Gastroesophageal sphincter (tissue), 4 donors: ENCODE results near the gene MYEF2. TPM values are rescaled to one million over a fixed set of nuclear protein-coding genes. Genes with fewer than 3 reads are reported as not detected.

Experiments used
- ATAC-seq: fragments of 150-250 bp; one replicate; pipeline ENCODE4 v1.9.1; 2016; ENCODE audit warnings: mild to moderate bottlenecking, moderate library complexity
- H3K27ac ChIP-seq, 4 donors: fragments of 200-600 bp; sonication (generic) in 3 of 4; 1 replicate in 3 of 4; 2 replicates in 1 of 4; pipeline ENCODE4 v1.5.1; 2016 to 2019
- H3K27me3 ChIP-seq: fragments of 200-600 bp; sonication (generic); one replicate; pipeline ENCODE4 v1.5.1; 2019
- H3K36me3 ChIP-seq, 2 donors: fragments of 200-600 bp; sonication (generic); one replicate each; pipeline ENCODE4 v1.5.1; 2019; ENCODE audit warnings: control low read depth in 1 of 2
- H3K4me1 ChIP-seq, 3 donors: fragments of 200-600 bp; sonication (generic); 1 replicate in 2 of 3; 2 replicates in 1 of 3; pipeline ENCODE4 v1.5.1; 2016 to 2019; ENCODE audit warnings: control low read depth in 2 of 3
- H3K4me3 ChIP-seq, 2 donors: fragments of 200-600 bp; sonication (generic); one replicate each; pipeline ENCODE4 v1.5.1; 2019; ENCODE audit warnings: mild to moderate bottlenecking in 1 of 2, moderate library complexity in 1 of 2
- H3K9me3 ChIP-seq, 3 donors: fragments of 200-600 bp; sonication (generic); one replicate each; pipeline ENCODE4 v1.5.1; 2017 to 2019; ENCODE audit warnings: control low read depth in 2 of 3
- EP300 ChIP-seq: sonication (generic); formaldehyde crosslinking; IDR thresholded peaks from one replicate; pipeline ENCODE4 v1.6.1; 2017; ENCODE audit warnings: antibody characterized with exemption, mild to moderate bottlenecking
- POLR2A ChIP-seq, 2 donors: fragments of 450-650 bp; IDR thresholded peaks; one replicate each; pipeline ENCODE4 v1.6.1; 2017; ENCODE audit warnings: antibody characterized with exemption in 2 of 2, mild to moderate bottlenecking in 2 of 2, moderate library complexity in 1 of 2
- POLR2AphosphoS5 ChIP-seq: sonication (generic); formaldehyde crosslinking; IDR thresholded peaks from one replicate; pipeline ENCODE4 v1.6.1; 2017; ENCODE audit warnings: antibody characterized with exemption
- WGBS, 2 donors: methylation state at CpG; one replicate each; pipeline ENCODE4 v1.1.5; 2018; ENCODE audit warnings: low coverage in 1 of 2; 5-methylcytosine and 5-hydroxymethylcytosine counted together
- total RNA-seq, 4 donors: library from RNA; depleted of rRNA; stranded (reverse); fragments of >200 nt; gene quantifications; one replicate each; pipeline ENCODE4 v1.1.0, GENCODE V29; 2016
- TF ChIP-seq, protein P1 (sequence below), 4 experiments: fragments of 200-600 bp in 2 of 4; fragments of 450-650 bp in 2 of 4; sonication (generic) in 1 of 4; IDR thresholded peaks; one replicate each; pipeline ENCODE4 v1.5.1; 2017 to 2019; ENCODE audit warnings: antibody characterized with exemption in 4 of 4, mild to moderate bottlenecking in 2 of 4, moderate library complexity in 2 of 4

The MYEF2 gene
- total RNA-seq, 4 donors from 2014 or later, result 19.3 to 94.2 (median 40.1) TPM

GRCh38 chr15:48091522-48091921 is 86.6 kb downstream of the MYEF2 start:
- no peaks in the 10 kb centered on the region for H3K27me3 ChIP-seq
- H3K36me3 ChIP-seq, result no peaks in the 10 kb centered on the region
- no peaks in the 10 kb centered on the region for H3K9me3 ChIP-seq
- no peak overlapping the region for H3K4me3 ChIP-seq
- TF ChIP-seq POLR2A (IDR thresholded peaks at IDR 0.05), result no peak
- no peak for TF ChIP-seq POLR2AphosphoS5
- no peak for TF ChIP-seq EP300
- TF ChIP-seq, protein P1, sequence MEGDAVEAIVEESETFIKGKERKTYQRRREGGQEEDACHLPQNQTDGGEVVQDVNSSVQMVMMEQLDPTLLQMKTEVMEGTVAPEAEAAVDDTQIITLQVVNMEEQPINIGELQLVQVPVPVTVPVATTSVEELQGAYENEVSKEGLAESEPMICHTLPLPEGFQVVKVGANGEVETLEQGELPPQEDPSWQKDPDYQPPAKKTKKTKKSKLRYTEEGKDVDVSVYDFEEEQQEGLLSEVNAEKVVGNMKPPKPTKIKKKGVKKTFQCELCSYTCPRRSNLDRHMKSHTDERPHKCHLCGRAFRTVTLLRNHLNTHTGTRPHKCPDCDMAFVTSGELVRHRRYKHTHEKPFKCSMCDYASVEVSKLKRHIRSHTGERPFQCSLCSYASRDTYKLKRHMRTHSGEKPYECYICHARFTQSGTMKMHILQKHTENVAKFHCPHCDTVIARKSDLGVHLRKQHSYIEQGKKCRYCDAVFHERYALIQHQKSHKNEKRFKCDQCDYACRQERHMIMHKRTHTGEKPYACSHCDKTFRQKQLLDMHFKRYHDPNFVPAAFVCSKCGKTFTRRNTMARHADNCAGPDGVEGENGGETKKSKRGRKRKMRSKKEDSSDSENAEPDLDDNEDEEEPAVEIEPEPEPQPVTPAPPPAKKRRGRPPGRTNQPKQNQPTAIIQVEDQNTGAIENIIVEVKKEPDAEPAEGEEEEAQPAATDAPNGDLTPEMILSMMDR (IDR thresholded peaks at IDR 0.05), result no peak
- no peak for ATAC-seq
- H3K4me1 ChIP-seq, result peaks cover 0 to 3% (median 0%) of the 10 kb centered on the region in 3 donors
- 54 to 57% methylated on average over 3 to 4 of the region's 4 CpGs for WGBS, 2 donors
- H3K27ac ChIP-seq, result no peak overlapping the region

- H3K4me1 ChIP-seq, result peaks cover 0 to 11% (median 0%) of the 10 kb centered on the region in 3 donors
- no peaks in the 10 kb centered on the region for H3K36me3 ChIP-seq
- TF ChIP-seq, protein P1 (IDR thresholded peaks at IDR 0.05), result no peak
- TF ChIP-seq EP300 (no peak), POLR2AphosphoS5 (no peak), POLR2A (IDR thresholded peaks at IDR 0.05) (no peak)
- H3K27ac ChIP-seq, result no peak overlapping the region
- no peak overlapping the region for H3K4me3 ChIP-seq
- no peak for ATAC-seq
- no peaks in the 10 kb centered on the region for H3K9me3 ChIP-seq
- H3K27me3 ChIP-seq, result no peaks in the 10 kb centered on the region
- 52 to 54% methylated on average over 3 of the region's 3 CpGs for WGBS, 2 donors
Measured at GRCh38 chr15:48090666-48091065, 87.4 kb downstream of the MYEF2 start.

- Histone ChIP-seq H3K4me1 (peaks cover 0 to 11% (median 0%) of the 10 kb centered on the region in 3 donors), H3K27ac (no peak overlapping the region), H3K4me3 (no peak overlapping the region), H3K27me3 (no peaks in the 10 kb centered on the region), H3K36me3 (no peaks in the 10 kb centered on the region), H3K9me3 (no peaks in the 10 kb centered on the region)
- ATAC-seq, result no peak
- WGBS, 2 donors, result 67 to 75% methylated on average over 1 of the region's 2 CpGs
- TF ChIP-seq POLR2AphosphoS5 (no peak), EP300 (no peak), POLR2A (IDR thresholded peaks at IDR 0.05) (no peak)
- TF ChIP-seq, protein P1 (IDR thresholded peaks at IDR 0.05), result no peak
Measured at GRCh38 chr15:48090115-48090514, 88.0 kb downstream of the MYEF2 start.

DNA sequence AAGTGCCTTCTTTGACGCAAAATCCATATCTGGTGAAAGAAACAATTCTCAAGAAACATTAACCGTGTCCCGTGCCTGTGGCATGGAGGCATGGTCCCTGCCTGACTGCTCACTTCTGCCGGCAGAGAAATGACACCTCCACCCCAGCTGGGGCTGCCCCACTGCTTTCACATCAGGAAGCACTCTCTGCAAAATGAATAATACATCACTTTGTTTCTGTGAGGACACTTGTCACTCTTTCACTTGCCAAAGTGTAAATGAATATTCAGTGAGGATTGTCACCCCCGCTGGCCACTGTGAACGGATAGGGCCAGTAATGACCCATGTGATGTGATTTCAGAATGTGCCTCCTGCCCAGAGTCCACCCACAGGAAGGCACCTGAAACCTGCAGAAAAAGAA is 88.4 kb downstream of the MYEF2 start:
- TF ChIP-seq EP300, result no peak
- Histone ChIP-seq H3K36me3 (no peaks in the 10 kb centered on the region), H3K4me1 (peaks cover 0 to 11% (median 0%) of the 10 kb centered on the region in 3 donors), H3K27ac (no peak overlapping the region), H3K9me3 (no peaks in the 10 kb centered on the region), H3K27me3 (no peaks in the 10 kb centered on the region), H3K4me3 (no peak overlapping the region)
- WGBS, 2 donors, result 54 to 79% methylated on average over 3 to 5 of the region's 6 CpGs
- no peak for ATAC-seq

GRCh38 chr15:48087844-48088243 is 90.3 kb downstream of the MYEF2 start:
- H3K27ac ChIP-seq, result no peak overlapping the region
- no peaks in the 10 kb centered on the region for H3K27me3 ChIP-seq
- no peak for ATAC-seq
- H3K4me3 ChIP-seq, result no peak overlapping the region
- H3K9me3 ChIP-seq, result no peaks in the 10 kb centered on the region
- H3K36me3 ChIP-seq, result no peaks in the 10 kb centered on the region
- 60 to 86% methylated on average over 2 of the region's 3 CpGs for WGBS, 2 donors
- peaks cover 0 to 11% (median 0%) of the 10 kb centered on the region in 3 donors for H3K4me1 ChIP-seq
- TF ChIP-seq EP300 (no peak), POLR2AphosphoS5 (no peak), POLR2A (IDR thresholded peaks at IDR 0.05) (no peak)
- TF ChIP-seq, protein P1 (IDR thresholded peaks at IDR 0.05), result no peak
